Esophagus squamous epithelium (tissue), 5 donors: ENCODE results near the gene TNPO3. TPM values are rescaled to one million over a fixed set of nuclear protein-coding genes. Genes with fewer than 3 reads are reported as not detected.

Experiments
- DNase-seq: peaks from one replicate; lab custom pipeline; 2025; lab: John Stamatoyannopoulos, UW
- H3K27ac ChIP-seq, 4 donors: fragments of 200-600 bp; sonication (generic); one replicate each; pipeline ENCODE4 v1.5.1; 2016 to 2019; ENCODE audit warnings: mild to moderate bottlenecking in 1 of 4
- H3K27me3 ChIP-seq, 4 donors: fragments of 200-600 bp; sonication (generic); 1 replicate in 3 of 4; 2 replicates in 1 of 4; pipeline versions ENCODE4 v1.5.1 to v1.6.0; 2017 to 2021; ENCODE audit warnings: antibody characterized with exemption in 1 of 4
- H3K36me3 ChIP-seq, 3 donors: fragments of 200-600 bp; sonication (generic); one replicate each; pipeline ENCODE4 v1.5.1; 2016 to 2019
- H3K4me1 ChIP-seq, 3 donors: fragments of 200-600 bp; sonication (generic); one replicate each; pipeline ENCODE4 v1.5.1; 2017 to 2019
- H3K4me3 ChIP-seq, 4 donors: fragments of 200-600 bp; sonication (generic); 1 replicate in 3 of 4; 2 replicates in 1 of 4; pipeline ENCODE4 v1.5.1; 2016 to 2019; ENCODE audit warnings: mild to moderate bottlenecking in 2 of 4, moderate library complexity in 1 of 4
- H3K9me3 ChIP-seq, 3 donors: fragments of 200-600 bp; sonication (generic); one replicate each; pipeline ENCODE4 v1.5.1; 2016 to 2019
- POLR2A ChIP-seq, 4 donors: fragments of 450-650 bp; IDR thresholded peaks; one replicate each; pipeline ENCODE4 v1.6.1; 2017; ENCODE audit warnings: antibody characterized with exemption in 4 of 4, mild to moderate bottlenecking in 4 of 4, moderate library complexity in 3 of 4
- WGBS, 2 donors: methylation state at CpG; one replicate each; pipeline ENCODE4 v1.1.5; 2018; 5-methylcytosine and 5-hydroxymethylcytosine counted together
- intact Hi-C: fragments of 100-400 bp; cut with DNase I; formaldehyde crosslinking; loops from one replicate; pipeline ENCODE4 v1.15.0; 2022
- total RNA-seq, 4 donors: library from RNA; depleted of rRNA; stranded (reverse); fragments of >200 nt; gene quantifications; one replicate each; pipeline ENCODE4 v1.1.0, GENCODE V29; 2016
- TF ChIP-seq, protein P1 (sequence below), 6 experiments: fragments of 450-650 bp in 4 of 6; fragments of 200-600 bp in 2 of 6; sonication (generic) in 2 of 6; IDR thresholded peaks; one replicate each; pipeline ENCODE4 v1.5.1; 2016 to 2019; ENCODE audit warnings: antibody characterized with exemption in 6 of 6, mild to moderate bottlenecking in 4 of 6, moderate library complexity in 4 of 6
- donor health status: DM: yes; HTN: yes; CAD: no.

TNPO3 gene
- total RNA-seq, 4 donors from 2014 or later: 26.4 to 49.6 (median 39.3) TPM

DNA sequence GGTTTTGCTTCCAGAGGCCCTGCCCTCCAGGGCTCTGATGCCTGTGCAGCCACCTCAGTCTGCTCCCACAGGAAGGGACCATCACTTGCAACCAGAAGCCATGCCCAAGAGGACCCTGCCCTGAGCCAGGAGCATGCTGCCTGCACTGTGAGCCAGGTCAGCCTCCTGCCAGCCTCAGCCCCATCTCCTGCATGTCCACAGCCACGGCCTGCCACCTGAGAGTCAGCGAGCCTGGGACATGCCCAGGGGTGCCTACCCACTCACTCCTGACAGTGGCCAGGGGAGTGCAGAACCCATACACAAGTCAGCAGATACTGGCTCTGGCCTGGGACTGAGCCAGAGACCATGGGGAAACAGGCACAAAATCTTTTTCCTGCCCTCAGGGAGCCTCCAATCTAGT is 137.8 kb downstream of the TNPO3 start:
- H3K27me3 ChIP-seq: peaks cover 0 to 86% (median 6%) of the 10 kb centered on the region in 4 donors
- intact Hi-C loops: no loop called here
- WGBS, 2 donors: 70 to 80% methylated on average over 1 to 2 of the region's 2 CpGs
- no peak for TF ChIP-seq POLR2A (IDR thresholded peaks at IDR 0.05)
- TF ChIP-seq, protein P1, sequence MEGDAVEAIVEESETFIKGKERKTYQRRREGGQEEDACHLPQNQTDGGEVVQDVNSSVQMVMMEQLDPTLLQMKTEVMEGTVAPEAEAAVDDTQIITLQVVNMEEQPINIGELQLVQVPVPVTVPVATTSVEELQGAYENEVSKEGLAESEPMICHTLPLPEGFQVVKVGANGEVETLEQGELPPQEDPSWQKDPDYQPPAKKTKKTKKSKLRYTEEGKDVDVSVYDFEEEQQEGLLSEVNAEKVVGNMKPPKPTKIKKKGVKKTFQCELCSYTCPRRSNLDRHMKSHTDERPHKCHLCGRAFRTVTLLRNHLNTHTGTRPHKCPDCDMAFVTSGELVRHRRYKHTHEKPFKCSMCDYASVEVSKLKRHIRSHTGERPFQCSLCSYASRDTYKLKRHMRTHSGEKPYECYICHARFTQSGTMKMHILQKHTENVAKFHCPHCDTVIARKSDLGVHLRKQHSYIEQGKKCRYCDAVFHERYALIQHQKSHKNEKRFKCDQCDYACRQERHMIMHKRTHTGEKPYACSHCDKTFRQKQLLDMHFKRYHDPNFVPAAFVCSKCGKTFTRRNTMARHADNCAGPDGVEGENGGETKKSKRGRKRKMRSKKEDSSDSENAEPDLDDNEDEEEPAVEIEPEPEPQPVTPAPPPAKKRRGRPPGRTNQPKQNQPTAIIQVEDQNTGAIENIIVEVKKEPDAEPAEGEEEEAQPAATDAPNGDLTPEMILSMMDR (IDR thresholded peaks at IDR 0.05): no peak
- H3K4me1 ChIP-seq: peaks cover 13 to 22% (median 14%) of the 10 kb centered on the region in 3 donors
- H3K27ac ChIP-seq: no peak overlapping the region
- no peak overlapping the region for H3K4me3 ChIP-seq
- H3K36me3 ChIP-seq: no peaks in the 10 kb centered on the region
- H3K9me3 ChIP-seq: no peaks in the 10 kb centered on the region
- no peak for DNase-seq

DNA sequence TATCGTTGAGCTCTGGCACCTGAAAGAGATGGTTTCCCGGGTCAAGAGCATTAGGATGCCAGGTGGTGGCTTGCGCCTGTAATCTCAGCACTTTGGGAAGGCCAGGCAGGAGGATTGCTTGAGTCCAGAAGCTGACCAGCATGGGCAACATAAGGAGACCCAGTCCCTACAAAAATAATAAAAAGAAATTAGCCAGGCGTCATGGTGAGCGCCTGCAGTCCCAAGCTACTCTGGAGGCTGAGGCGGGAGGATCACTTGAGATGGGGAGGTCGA is 138.3 kb downstream of the TNPO3 start:
- 83% methylated on average over 6 to 7 of the region's 7 CpGs for WGBS, 2 donors
- Histone ChIP-seq H3K27me3 (peaks cover 0 to 86% (median 6%) of the 10 kb centered on the region in 4 donors), H3K36me3 (no peaks in the 10 kb centered on the region), H3K9me3 (no peaks in the 10 kb centered on the region), H3K4me1 (peaks cover 13 to 23% (median 14%) of the 10 kb centered on the region in 3 donors), H3K4me3 (no peak overlapping the region), H3K27ac (no peak overlapping the region)
- no peak for DNase-seq
- intact Hi-C loops: no loop called here
- TF ChIP-seq POLR2A (IDR thresholded peaks at IDR 0.05): no peak
- TF ChIP-seq, protein P1 (IDR thresholded peaks at IDR 0.05): no peak

DNA sequence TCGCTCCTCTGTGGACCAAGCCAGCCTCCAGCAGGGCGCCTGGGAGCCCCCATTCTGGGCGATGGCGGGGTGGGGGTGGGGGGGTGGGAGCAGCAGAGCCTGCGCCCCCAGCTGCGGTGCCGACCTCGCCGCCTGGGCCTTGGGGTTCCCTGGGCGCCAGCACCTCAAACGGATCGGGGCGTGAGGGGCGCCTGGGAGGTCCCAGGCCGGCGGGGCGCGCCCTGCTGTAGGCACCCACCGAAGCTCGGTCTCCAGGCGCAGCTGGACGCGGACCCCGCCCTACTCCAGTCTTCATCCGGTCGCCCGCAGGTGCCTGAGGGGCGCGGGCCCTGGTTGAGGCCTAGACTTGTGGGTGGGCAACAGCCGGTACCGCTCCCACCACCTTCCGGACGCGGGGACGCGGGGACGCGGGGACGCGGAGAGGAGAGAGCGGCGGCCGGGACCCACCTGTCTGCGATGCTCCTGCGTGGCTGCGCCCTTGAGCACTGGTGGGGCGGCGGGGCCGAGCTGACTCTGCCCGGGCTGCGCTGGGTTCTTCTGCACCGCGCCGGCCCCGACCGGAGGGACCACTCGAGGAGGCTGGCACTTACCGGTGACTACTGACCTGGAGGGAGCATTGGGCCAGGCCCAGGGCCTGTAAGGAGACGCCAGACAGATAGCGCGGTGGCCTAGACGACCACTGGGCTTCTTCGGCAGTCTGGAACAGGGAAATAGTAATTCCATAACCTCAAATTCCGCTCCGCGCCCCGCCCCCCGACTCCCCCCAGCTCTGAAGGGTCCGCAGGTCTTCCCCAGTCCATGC is 138.9 kb downstream of the TNPO3 start:
- Histone ChIP-seq H3K36me3 (no peaks in the 10 kb centered on the region), H3K27me3 (peaks cover 0 to 86% (median 6%) of the 10 kb centered on the region in 4 donors), H3K4me3 (peak overlapping the region in 3 of 4 donors; percentile 17 to 53 (median 29)), H3K27ac (no peak overlapping the region), H3K9me3 (no peaks in the 10 kb centered on the region), H3K4me1 (peaks cover 13 to 26% (median 14%) of the 10 kb centered on the region in 3 donors)
- intact Hi-C loops: no loop called here
- TF ChIP-seq, protein P1 (IDR thresholded peaks at IDR 0.05): no peak
- TF ChIP-seq POLR2A (IDR thresholded peaks at IDR 0.05): no peak
- DNase-seq: no peak
- WGBS, 2 donors: 45 to 83% methylated on average over 7 to 10 of the region's 69 CpGs

DNA sequence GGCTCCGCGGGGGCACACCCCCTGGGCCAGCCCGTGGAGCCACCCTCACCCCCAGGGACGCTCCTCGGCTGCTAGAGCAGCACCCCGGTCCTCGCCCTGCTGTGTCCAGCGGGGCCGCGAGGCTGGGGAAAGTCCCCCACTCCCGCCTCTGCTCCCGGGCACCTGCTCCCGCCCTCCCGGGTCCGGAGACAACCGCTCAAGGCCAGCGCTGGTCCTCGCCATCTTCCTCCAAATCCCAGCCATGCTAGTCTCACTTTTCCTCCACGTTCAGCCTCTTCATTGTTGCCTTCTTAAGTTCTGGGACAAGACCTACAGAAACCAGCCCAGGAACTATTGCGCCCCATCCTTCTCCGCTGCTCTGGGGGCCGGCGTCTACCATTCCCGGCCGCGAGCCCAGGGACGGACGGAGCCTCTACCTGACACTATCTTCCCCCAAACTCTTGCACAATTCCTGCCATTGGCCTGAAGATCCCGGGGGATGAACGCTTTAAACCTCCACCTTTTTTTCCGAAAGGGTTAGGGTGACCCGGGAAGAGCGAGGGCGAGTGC is 139.6 kb downstream of the TNPO3 start:
- 2 to 7% methylated on average over 9 to 19 of the region's 34 CpGs for WGBS, 2 donors
- H3K9me3 ChIP-seq: no peaks in the 10 kb centered on the region
- intact Hi-C loops: no loop called here
- no peak overlapping the region for H3K27ac ChIP-seq
- DNase-seq: no peak
- H3K4me3 ChIP-seq: peak overlapping the region in 3 of 4 donors; percentile 17 to 53 (median 29)
- peaks cover 16 to 30% (median 18%) of the 10 kb centered on the region in 3 donors for H3K4me1 ChIP-seq
- no peak for TF ChIP-seq POLR2A (IDR thresholded peaks at IDR 0.05)
- TF ChIP-seq, protein P1 (IDR thresholded peaks at IDR 0.05): no peak
- H3K27me3 ChIP-seq: peaks cover 0 to 86% (median 10%) of the 10 kb centered on the region in 4 donors
- no peaks in the 10 kb centered on the region for H3K36me3 ChIP-seq

DNA sequence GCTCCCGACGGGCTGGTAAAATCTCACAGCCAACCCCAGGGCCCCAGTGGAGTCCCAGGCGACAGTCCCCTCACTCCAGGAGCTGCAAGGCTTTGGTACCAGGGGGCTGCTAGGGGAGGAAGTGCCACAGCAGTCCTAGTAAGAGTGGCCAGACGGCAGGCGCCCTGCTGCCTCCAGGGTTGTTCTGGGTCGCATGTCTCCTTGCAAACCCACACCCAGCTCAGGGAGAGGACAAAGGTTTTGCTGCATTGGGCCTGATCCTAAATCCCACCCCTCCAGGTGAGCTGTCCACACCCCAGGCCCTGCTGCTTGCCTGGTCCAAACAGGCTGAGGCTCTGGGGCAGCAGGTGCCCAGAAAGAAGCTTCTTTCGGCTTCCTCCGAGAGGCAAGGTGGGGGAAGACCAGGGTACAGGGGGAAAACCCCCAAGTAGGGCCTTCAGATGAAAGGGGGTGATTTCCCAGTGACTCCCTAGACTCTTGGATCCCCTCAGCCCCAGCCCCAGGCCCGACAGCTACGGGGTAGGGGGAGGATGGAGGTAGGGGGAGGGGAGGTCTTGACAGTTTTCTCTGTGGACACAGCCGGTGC is 140.3 kb downstream of the TNPO3 start:
- Histone ChIP-seq H3K27me3 (peaks cover 0 to 87% (median 13%) of the 10 kb centered on the region in 4 donors), H3K27ac (no peak overlapping the region), H3K4me3 (peak overlapping the region in 2 of 4 donors; percentile 29 to 53), H3K36me3 (no peaks in the 10 kb centered on the region), H3K4me1 (peaks cover 23 to 36% (median 25%) of the 10 kb centered on the region in 3 donors), H3K9me3 (no peaks in the 10 kb centered on the region)
- 23 to 66% methylated on average over 3 to 8 of the region's 11 CpGs for WGBS, 2 donors
- DNase-seq: no peak
- intact Hi-C loops: no loop called here
- TF ChIP-seq, protein P1 (IDR thresholded peaks at IDR 0.05): no peak
- TF ChIP-seq POLR2A (IDR thresholded peaks at IDR 0.05): no peak
